GM20431 (cell line): ENCODE results near the gene UPP1.

Source experiments
- in situ Hi-C: fragments of 300-500 bp; cut with MseI, MboI; formaldehyde crosslinking; loops from one replicate; pipeline ENCODE4 v1.15.0; 2020; ENCODE audit warnings: low sequenced_read_pairs; ENCODE audit not compliant: unreplicated experiment

UPP1 gene

DNA sequence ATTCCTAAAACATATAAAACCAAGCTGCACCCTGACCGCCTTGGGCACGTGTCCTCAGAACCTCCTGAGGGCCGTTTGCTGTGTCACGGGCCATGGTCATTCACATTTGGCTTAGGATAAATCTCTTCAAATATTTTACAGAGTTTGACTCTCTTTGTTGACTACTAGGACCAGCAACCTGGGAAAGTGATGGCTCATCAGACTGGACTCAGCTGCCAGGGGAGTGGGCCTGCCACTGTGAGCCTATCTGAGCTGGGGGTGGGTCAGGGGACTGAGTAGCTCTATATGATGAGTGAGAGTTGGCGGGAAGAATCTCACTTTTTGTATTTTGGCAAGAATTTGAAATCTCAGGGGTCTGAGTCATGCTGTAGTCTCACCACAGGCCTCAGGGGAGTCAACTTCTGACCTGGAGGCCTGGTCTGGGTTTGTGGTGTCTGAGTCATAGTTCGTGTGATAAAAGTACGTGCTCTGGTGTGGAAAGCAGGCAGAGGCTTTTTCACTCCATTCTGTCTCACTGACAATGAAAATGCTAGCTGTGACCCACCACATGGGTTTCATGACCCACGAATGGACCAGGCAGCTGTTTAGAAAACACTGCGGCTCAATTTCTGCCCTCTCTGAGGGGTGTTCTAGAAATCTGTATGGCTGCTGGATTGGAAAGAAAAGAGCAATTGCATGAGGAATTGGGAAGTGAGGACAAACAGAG is 4.2 kb upstream of the UPP1 start:
- in situ Hi-C loops: no loop called here

DNA sequence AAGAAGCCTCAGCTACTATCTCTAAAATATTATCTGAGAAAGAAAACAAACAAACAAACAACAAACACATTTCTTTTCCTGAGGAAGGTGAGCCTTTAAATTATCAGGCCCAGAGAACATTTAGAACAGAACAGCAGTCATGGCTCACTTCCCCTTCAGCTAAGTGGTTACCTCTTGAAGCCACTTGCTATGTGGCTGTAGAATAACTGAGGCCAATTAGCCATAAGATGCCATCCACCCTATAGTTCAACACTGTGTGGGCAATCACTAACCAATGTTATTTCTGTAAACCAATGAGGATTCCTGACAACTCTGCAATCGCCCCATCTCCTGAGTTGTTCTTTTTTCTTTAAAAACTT is 3.7 kb upstream of the UPP1 start:
- in situ Hi-C loops: no loop called here

DNA sequence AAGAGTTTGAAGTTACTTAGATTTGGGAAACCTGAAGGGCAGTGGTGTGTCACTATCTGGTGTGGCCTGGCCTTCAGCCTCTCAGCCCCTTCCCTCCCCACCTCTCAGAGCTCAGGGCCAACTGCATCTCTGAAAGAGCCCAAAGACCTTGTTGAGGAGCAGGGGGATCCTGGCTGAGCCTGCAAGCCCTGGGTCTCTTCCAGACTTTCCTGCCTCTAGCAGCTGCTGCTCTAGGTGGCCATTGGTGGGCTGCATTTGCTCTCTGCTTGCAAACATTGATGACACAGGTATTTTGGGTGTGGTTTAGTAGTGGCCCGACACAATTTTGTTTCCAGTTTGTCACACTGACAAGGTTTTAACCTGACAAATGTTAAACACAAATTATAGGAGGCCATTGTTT is 3.1 kb upstream of the UPP1 start:
- in situ Hi-C loops: no loop called here

DNA sequence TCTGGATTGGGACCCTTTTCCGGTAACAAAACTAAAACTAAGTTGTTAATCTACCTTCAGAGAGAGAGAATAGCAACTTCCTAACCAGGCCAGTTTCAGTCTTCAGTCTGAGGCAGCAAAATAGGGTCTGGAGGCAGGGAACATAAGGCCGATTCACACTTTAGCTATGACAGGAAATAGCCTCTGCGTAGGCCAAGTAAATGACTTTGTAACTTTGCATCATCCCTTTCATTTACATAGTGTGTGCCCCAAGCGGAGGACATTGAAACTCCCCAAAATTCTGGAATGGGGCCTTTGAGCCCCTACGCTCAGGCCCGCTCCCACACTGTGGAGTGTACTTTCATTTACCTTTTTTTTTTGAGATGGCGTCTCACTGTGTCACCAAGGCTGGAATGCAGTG is 1.7 kb upstream of the UPP1 start:
- in situ Hi-C loops: no loop called here

DNA sequence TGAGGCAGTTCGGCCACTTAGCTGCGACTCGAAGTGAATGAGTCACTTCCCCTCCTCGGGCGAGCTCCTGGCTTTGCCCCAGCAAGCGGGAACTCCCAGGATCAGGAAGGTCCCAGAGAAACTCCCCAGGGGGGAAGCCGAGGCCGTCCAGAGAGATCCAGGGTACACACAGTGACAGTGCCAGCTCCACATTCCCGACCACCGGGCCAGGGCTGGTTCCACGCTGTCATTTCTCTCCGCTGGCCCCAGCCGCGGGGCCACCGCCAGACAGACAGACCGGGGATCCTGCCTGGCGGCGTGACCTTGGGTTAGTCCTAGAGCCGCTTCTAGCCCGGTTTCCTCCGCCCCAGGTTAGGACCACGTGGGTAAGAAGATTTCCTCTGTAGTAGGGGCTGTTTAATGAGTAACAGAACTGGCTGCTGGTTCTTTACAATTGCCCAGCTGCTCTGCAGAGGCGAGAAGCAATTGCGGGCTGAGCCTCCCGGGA is 463 bp upstream of the UPP1 start:
- in situ Hi-C loops: no loop called here

DNA sequence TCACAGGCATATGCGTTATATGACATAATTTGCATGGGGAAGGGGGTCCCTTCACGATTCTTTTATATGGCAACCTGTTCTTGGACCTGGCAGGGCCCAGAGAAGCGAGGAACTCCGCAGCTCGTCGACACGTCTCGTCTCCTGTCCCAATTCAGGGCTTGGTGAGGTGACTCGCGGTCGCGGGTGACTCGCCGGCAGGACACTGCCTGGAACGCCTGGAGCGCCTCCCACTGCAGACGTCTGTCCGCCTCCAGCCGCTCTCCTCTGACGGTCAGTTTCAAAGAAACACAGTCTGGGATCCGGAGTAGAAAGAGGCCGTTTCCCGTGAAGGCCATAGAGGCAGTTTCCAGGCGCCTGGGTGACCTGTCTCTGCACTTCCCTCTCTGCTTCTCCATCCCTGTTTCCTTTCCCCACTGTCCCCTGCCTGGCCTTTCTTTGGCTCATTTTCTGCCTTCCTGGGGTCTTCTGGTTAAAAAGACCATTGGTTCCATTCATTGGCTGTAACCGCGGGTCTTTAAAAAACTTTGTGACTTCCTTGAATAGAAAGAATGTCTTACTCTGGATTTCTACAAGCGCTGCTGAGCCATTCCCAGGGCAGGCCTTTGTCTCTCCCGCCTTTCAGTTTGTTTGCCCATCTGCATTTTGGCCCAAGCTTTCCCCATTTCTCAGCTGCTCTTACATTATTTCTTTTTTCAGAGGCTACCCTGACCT is 1.2 kb downstream of the UPP1 start:
- in situ Hi-C loops: no loop called here

DNA sequence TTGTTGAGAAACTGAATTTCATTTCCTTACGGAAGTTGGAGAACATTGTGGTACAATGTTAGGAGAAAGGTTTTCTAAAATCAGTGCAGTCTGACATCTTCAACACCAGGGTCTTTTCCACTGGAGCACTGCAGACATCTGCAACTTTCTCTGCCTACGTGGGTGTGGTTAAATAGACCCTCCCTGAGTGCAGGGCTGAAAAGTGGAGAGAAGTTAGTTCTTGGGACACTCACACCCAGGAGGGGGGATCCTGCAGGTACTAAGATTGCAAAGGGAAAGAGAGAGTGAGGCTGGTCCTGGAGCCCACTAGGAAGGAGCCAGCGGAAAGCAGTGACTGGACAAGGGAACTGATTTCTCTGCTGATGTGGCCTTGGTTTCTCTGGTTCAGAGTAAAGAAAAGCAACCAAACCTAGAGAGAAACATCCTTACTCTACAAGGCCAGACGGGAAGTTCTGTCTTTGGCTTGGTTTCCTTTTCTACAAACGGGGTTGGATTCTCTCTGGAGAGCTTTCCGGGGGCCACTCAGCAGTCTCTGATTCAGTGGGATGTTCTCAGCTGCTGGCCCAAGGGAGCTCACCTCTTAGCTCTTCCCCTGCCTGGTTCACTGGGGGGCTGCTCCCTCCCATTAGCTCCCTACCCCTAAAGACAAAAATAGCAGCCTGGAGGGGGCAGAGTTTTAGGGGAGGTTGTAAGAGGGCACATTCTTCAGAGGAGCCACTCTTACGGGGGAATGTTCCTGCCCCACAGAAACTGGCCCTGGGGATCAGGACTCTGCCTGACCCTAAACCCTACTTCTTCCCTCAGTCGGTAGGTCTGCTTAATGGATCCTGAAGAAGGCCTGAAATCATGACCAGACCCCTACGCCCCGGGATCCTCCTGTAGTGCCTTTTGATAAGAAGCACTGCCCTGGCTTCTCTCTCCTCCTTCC is 2.7 kb downstream of the UPP1 start:
- in situ Hi-C loops: no loop called here

DNA sequence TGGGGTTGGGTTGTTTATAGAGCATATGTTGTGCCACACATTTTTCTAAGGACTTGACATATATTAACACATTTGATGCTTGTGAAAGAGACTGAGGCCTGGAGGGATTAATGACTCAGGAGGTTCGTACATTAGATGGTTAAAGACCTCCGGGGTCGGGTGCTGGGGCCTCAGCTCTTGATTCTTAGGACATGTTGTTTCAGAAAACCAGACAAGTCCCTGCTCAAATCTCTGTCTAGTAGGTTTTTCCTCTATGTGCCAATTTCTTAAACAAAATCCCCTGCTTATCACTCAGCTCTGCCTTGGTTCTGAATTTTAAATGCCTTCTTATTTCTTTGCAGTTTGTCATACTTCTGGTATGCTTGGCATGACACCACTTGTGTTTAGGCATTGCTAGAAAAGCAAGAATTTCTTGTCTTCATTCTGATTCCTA is 5.8 kb downstream of the UPP1 start:
- in situ Hi-C loops: no loop called here

DNA sequence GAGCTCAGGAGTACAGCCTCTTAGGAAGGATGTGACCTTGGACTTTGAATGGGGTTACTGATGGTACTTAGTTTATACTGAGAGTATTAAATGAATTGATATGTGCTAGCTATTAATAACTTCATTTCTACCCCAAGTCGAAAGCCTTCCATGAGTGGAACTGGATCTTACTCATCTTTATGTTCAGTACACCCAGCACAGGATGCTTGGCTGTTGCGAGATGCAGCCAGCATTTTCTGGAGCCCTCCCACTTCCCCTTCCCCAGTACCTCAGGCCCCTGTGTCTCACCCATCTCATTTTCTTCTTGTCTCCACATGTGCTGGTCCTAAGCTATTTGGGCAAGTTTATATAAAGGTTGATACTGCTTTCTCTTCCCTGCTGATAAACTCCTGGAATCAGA is 7.2 kb downstream of the UPP1 start:
- in situ Hi-C loops: no loop called here

DNA sequence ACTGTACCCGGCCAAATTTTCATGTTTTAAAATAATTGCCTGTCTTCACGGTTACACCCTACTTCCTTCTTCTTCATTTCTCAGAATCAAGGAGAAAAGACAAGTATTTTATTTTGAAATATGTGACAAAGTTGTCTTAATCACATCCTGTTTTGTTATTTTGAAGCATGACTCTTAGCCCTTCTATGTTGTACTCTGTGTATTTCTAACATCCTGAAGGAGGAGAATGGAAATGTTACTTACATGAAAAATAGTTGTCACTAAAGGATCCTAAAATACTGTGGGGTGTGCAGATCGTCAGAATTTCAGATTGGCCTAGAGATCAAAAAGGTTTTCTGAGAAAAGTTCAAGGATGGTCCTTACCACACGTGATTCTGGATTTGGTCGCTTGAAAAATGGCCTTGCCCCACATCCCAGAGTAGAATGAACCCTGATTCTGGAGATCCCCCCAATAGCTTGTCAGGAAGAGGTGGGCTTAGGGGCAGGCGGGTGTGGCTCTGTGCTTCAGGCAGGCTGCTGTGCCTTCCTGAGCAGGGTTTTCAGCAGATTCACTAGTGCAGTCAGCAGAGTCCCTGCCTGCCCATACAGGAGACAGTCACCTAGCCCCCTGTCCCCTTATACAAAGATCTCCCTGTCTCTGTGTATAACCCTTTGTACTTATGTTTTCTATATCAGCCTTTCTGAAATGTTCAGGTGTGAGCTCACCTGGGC is 8.6 kb downstream of the UPP1 start:
- in situ Hi-C loops: no loop called here

DNA sequence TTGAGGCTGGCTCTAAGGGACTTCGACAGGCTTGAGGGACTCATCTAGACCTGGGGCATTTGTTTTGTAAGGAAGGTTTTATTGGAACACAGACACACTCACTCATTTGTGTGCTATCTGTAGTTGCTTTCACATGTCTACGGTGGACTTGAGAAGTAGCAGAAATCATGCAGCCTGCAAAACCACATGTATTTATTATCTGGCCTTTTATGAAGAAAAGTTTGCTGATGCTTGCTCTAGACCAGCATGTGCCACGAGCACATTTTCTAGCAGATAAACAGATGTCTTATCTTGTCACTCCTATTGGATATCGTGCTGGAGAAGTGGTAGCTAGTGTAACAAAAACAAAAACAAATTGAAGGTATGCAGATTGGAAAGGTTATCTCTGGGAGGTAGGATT is 9.8 kb downstream of the UPP1 start:
- in situ Hi-C loops: no loop called here

DNA sequence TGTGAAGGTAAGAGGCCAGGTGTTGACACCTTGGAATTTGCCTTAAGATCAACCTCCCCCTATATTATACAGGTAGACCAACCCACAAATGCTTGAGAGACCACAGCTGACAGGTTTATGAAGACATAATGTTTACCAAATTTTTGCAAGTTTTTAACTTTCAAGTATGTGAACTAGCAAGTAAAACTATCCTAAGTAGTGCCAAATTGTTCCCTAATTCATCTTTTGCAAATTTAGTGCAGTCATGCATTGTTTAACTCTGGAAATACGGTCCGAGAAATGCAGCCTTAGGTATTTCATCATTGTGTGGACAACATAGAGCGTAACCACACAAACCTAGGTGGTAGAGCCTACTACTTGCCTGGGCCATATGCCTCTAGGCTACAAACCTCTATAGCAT is 10.7 kb downstream of the UPP1 start:
- in situ Hi-C loops: no loop called here

DNA sequence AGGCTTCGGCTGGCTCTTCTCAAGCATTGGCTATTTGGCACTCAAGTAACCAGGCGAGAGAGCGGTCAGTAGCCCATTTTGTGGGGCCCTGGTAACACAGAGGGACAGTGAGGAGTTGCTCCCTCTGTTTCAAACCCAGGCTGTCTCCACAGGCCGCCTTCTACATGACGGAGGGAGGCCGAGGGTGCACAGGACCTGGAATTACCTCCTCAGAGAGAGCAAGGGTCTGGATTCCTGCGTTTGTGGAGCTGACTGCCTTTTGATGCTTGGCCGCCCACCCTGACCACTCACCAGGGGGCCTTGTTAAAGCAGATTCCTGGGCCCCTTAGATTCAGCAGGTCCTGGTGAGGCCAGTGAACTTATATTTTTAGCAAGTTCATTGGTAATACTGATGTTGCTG is 12.3 kb downstream of the UPP1 start:
- in situ Hi-C loops: no loop called here

DNA sequence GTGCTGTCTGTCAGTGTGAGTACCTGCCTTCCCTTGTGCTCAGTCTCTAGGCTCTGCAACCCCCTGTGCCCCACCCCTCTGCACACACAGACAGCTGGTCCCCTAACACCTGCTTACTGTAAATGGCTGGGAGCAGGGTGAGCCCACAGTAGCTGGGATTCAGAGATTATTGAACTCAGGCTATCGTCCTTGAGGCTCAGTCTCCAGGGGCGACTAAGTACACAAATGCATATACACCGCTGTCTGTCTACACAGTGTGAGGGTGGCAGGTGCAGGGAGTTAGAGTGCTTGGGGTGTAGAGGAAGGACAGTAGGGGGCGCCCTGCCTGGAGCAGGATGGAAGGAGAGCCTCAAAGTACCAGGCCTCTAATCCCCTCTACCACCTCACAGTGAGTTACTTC is 12.9 kb downstream of the UPP1 start:
- in situ Hi-C loops: no loop called here

DNA sequence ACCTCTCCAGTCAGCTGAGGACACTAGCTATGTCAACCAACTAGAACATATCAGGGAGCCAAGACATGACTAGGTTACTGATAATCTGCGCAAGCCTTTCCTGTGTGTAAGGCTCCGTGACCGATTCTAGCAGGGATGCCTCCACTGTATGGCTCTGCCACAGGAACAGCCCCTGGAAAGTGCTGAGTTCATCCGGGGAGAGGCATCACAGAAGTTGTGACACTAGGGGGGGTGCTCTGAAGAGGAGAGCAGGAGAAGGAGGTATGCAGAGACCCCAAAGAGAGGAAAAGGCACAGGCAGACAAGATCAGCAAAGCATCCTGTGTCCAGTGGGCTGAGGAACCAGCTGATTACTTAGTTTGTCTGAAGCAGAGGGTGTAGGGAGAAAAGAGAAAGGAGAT is 13.5 kb downstream of the UPP1 start:
- in situ Hi-C loops: no loop called here

DNA sequence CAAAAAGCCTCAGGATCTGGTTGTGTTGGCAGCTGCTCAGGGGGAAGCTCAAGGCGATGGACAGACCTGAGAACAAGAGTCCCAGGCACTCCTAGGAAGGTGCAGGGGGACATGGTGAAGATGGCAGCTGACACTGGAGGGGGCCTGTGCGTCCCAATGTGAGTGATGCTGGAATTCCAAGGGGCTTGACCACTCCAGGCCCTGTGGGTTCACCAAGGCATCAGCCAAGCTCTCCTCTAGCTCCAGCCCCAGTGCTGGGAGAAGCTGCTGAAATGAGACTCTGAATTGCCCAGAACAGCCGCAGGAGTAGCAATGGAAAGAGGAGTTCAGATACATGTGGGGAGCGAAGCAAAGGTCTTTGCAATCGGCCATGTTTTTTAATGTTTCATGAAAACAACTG is 16.0 kb downstream of the UPP1 start:
- in situ Hi-C loops: loop anchor here (5.0 kb wide), 1 partner anchor 113 kb away; no protein-coding TSS in a partner anchor

DNA sequence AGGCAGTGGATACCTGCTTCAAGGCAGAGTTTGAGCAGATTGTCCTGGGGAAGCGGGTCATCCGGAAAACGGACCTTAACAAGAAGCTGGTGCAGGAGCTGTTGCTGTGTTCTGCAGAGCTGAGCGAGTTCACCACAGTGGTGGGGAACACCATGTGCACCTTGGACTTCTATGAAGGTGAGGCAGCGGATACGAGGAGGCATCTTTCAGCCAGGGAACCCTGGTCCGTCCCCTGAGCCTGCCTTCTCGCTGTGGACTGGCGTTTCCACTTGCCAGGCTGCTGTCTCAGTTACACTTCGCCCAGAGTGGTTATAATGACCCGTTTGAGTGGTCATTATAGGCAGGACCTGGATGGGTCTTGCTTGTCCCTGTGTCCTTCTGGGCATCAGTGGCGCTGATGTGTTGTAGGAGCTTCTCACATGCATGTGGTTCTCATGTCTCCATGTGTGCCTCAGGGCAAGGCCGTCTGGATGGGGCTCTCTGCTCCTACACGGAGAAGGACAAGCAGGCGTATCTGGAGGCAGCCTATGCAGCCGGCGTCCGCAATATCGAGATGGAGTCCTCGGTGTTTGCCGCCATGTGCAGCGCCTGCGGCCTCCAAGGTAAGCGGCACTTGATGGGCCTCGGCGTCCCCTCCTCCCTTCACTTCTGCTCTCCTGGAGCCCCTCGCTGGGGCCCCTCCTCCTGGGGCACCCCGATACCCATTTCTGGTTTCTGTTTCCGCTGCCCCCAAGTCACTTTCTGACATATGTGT is 18.0 kb downstream of the UPP1 start:
- in situ Hi-C loops: loop anchor here (5.0 kb wide), 1 partner anchor 115 kb away; no protein-coding TSS in a partner anchor

DNA sequence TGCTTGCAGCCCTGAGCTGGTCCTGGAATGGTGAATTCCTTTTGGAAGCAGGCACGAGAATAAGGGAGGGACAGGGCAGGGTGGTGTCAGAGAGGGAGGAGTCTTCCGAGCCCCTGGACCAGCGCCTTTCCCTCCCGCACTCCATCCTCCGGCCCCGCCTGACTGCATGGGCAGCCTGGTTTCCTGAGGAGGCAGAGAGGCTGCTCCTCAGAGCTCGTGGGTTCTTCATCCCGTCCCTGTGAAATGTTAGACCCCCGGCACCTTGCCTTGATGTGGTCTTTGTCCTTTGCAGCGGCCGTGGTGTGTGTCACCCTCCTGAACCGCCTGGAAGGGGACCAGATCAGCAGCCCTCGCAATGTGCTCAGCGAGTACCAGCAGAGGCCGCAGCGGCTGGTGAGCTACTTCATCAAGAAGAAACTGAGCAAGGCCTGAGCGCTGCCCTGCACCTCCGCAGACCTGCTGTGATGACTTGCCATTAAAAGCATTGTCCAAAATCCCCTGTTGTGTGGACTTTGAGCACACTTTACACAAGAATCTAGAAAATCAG is 18.9 kb downstream of the UPP1 start:
- in situ Hi-C loops: loop anchor here (5.0 kb wide), 1 partner anchor 116 kb away; no protein-coding TSS in a partner anchor
